Body of pancreas (tissue), 4 donors: ENCODE data around the gene SPSB1. TPM values are rescaled to one million over a fixed set of nuclear protein-coding genes. Genes with fewer than 3 reads are reported as not detected.

Experiments used
- ATAC-seq: fragments of 150-250 bp; one replicate; pipeline ENCODE4 v1.9.1; 2016
- DNase-seq, 4 donors: peaks; one replicate each; pipeline ENCODE4 v3.0.0-alpha.2; 2019
- H3K27ac ChIP-seq, 4 donors: fragments of 200-600 bp; sonication (generic); 1 replicate in 3 of 4; 2 replicates in 1 of 4; pipeline versions ENCODE4 v1.5.1 to v1.6.1; 2016 to 2019; ENCODE audit warnings: mild to moderate bottlenecking in 1 of 4, mixed read lengths in 1 of 4, moderate library complexity in 1 of 4
- H3K27me3 ChIP-seq, 2 donors: fragments of 200-600 bp; sonication (generic); one replicate each; pipeline ENCODE4 v1.6.0; 2016; ENCODE audit warnings: mild to moderate bottlenecking in 1 of 2
- H3K36me3 ChIP-seq, 2 donors: fragments of 200-600 bp; sonication (generic); replicated peaks in 1 of 2; 2 replicates each; pipeline ENCODE4 v1.5.1; 2016; ENCODE audit warnings: low read depth in 2 of 2; ENCODE audit not compliant: insufficient read depth in 1 of 2
- H3K4me1 ChIP-seq: fragments of 200-600 bp; sonication (generic); one replicate; pipeline ENCODE4 v1.6.0; 2016
- H3K4me3 ChIP-seq, 2 donors: fragments of 200-600 bp; sonication (generic); 1 replicate in 1 of 2; 2 replicates in 1 of 2; pipeline ENCODE4 v1.5.1; 2016 to 2019
- H3K9me3 ChIP-seq, 3 donors: fragments of 200-600 bp; sonication (generic); 1 replicate in 2 of 3; 2 replicates in 1 of 3; pipeline ENCODE4 v1.5.1; 2016
- CTCF ChIP-seq, 7 experiments: fragments of 450-650 bp in 4 of 7; fragments of 200-600 bp in 3 of 7; sonication (generic) in 3 of 7; IDR thresholded peaks; one replicate each; pipeline ENCODE4 v1.5.1; 2016 to 2019; ENCODE audit warnings: antibody characterized with exemption in 7 of 7
- POLR2A ChIP-seq, 3 donors: fragments of 450-650 bp; IDR thresholded peaks; one replicate each; pipeline ENCODE4 v1.6.1; 2016; ENCODE audit warnings: antibody characterized with exemption in 3 of 3, mild to moderate bottlenecking in 2 of 3
- WGBS, 2 donors: methylation state at CpG; one replicate each; pipeline ENCODE4 v1.1.5; 2017; 5-methylcytosine and 5-hydroxymethylcytosine counted together
- intact Hi-C: fragments of 100-400 bp; cut with DNase I; formaldehyde crosslinking; loops from one replicate; pipeline ENCODE4 v1.15.1; 2023
- total RNA-seq, 2 donors: library from RNA; depleted of rRNA; stranded (reverse); fragments of >200 nt; gene quantifications; one replicate each; pipeline ENCODE4 v1.1.0, GENCODE V29; 2016

SPSB1 gene
- total RNA-seq, 2 donors from 2014 or later, result 14.5 to 16.5 TPM

- no peaks in the 10 kb centered on the region for H3K36me3 ChIP-seq
- no peaks in the 10 kb centered on the region for H3K27me3 ChIP-seq
- ATAC-seq (no peak), DNase-seq (no peak)
- no peaks in the 10 kb centered on the region for H3K9me3 ChIP-seq
- no peak overlapping the region for H3K27ac ChIP-seq
- WGBS, 2 donors, result 90% methylated on average over 13 of the region's 13 CpGs
- no peak overlapping the region for H3K4me3 ChIP-seq
- TF ChIP-seq POLR2A (IDR thresholded peaks at IDR 0.05) (no peak), CTCF (IDR thresholded peaks at IDR 0.05) (no peak)
- no peaks in the 10 kb centered on the region for H3K4me1 ChIP-seq
- intact Hi-C loops, result no loop called here
Measured at GRCh38 chr1:9402717-9403225, 110.1 kb downstream of the SPSB1 start.

- intact Hi-C loops, result no loop called here
Measured at GRCh38 chr1:9404117-9404914, 111.6 kb downstream of the SPSB1 start.

GRCh38 chr1:9406111-9406510 is 113.4 kb downstream of the SPSB1 start:
- no peaks in the 10 kb centered on the region for H3K4me1 ChIP-seq
- intact Hi-C loops, result no loop called here
- no peaks in the 10 kb centered on the region for H3K27me3 ChIP-seq
- TF ChIP-seq POLR2A (IDR thresholded peaks at IDR 0.05) (no peak), CTCF (IDR thresholded peaks at IDR 0.05) (no peak)
- 61 to 80% methylated on average over 7 of the region's 7 CpGs for WGBS, 2 donors
- ATAC-seq (no peak), DNase-seq (no peak)
- no peaks in the 10 kb centered on the region for H3K9me3 ChIP-seq
- no peak overlapping the region for H3K4me3 ChIP-seq
- no peak overlapping the region for H3K27ac ChIP-seq
- H3K36me3 ChIP-seq, result no peaks in the 10 kb centered on the region

More at GRCh38 chr1:9404117-9404914, 111.6 kb downstream of the SPSB1 start:
- Histone ChIP-seq H3K36me3 (no peaks in the 10 kb centered on the region), H3K27me3 (no peaks in the 10 kb centered on the region), H3K9me3 (no peaks in the 10 kb centered on the region), H3K4me3 (no peak overlapping the region), H3K27ac (no peak overlapping the region), H3K4me1 (no peaks in the 10 kb centered on the region)
- WGBS, 2 donors, result 76 to 83% methylated on average over 14 to 15 of the region's 15 CpGs
- DNase-seq (no peak), ATAC-seq (no peak)
- TF ChIP-seq CTCF (IDR thresholded peaks at IDR 0.05) (no peak), POLR2A (IDR thresholded peaks at IDR 0.05) (no peak)

- DNase-seq (no peak), ATAC-seq (peak; percentile 7)
Measured at GRCh38 chr1:9410737-9411297, 118.1 kb downstream of the SPSB1 start.

More at GRCh38 chr1:9410737-9411297, 118.1 kb downstream of the SPSB1 start:
- H3K36me3 ChIP-seq, result no peaks in the 10 kb centered on the region
- H3K9me3 ChIP-seq, result no peaks in the 10 kb centered on the region
- 67 to 68% methylated on average over 7 of the region's 7 CpGs for WGBS, 2 donors
- H3K27ac ChIP-seq, result no peak overlapping the region
- H3K4me1 ChIP-seq, result peaks cover 22% of the 10 kb centered on the region
- intact Hi-C loops, result no loop called here
- no peak for TF ChIP-seq CTCF (IDR thresholded peaks at IDR 0.05)
- TF ChIP-seq POLR2A (IDR thresholded peaks at IDR 0.05), result no peak
- H3K4me3 ChIP-seq, result no peak overlapping the region
- H3K27me3 ChIP-seq, result no peaks in the 10 kb centered on the region
